ENCODE data around the gene LSAMP.
"Not testable (repeated sequence)": the region's sequence is repeated elsewhere in the genome, so short reads cannot be mapped to it uniquely, and the experiment has no call there.

Gene LSAMP

DNA sequence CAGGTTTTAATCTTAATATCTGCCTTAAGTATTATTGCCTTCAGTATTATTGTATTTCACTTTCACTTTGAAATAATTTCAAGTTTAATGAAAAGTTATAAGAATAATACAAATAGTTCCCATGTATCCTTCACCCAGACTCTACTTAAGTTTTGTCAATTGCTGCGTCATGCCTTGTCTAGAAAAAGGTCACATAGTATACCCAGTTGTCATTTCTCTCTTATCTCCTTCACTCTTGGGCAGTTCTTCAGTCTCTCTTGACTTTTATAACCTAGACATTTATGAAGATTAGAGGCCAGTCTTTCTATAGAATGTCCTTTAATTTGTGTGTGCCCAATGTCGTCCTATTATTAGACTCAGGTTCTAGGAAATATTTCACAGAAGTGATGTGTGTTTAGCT is 367.7 kb downstream of the LSAMP start:
- Histone ChIP-seq H3K4me1 (ENCODE audit: control insufficient read depth, insufficient read depth, low read length) (no peaks in the 10 kb centered on the region), H3K9me3 (ENCODE audit: control insufficient read depth, insufficient read depth, low read length) (no peaks in the 10 kb centered on the region), H3K36me3 (ENCODE audit: control insufficient read depth, insufficient read depth, low read length) (no peaks in the 10 kb centered on the region), H3K4me3 (ENCODE audit: low read depth, low read length) (no peak overlapping the region), H3K27me3 (ENCODE audit: control insufficient read depth, insufficient read depth, low read length) (no peaks in the 10 kb centered on the region), H3K9ac (ENCODE audit: low read depth, low read length) (no peak overlapping the region)

- Histone ChIP-seq H3K4me3 (ENCODE audit: low read depth, low read length) (no peak overlapping the region), H3K27me3 (ENCODE audit: control insufficient read depth, insufficient read depth, low read length) (no peaks in the 10 kb centered on the region), H3K4me1 (ENCODE audit: control insufficient read depth, insufficient read depth, low read length) (no peaks in the 10 kb centered on the region), H3K9ac (ENCODE audit: low read depth, low read length) (no peak overlapping the region), H3K9me3 (ENCODE audit: control insufficient read depth, insufficient read depth, low read length) (no peaks in the 10 kb centered on the region), H3K36me3 (ENCODE audit: control insufficient read depth, insufficient read depth, low read length) (no peaks in the 10 kb centered on the region)
These were observed 368.2 kb downstream of the LSAMP start for GRCh38 chr3:116077059-116077458.

DNA sequence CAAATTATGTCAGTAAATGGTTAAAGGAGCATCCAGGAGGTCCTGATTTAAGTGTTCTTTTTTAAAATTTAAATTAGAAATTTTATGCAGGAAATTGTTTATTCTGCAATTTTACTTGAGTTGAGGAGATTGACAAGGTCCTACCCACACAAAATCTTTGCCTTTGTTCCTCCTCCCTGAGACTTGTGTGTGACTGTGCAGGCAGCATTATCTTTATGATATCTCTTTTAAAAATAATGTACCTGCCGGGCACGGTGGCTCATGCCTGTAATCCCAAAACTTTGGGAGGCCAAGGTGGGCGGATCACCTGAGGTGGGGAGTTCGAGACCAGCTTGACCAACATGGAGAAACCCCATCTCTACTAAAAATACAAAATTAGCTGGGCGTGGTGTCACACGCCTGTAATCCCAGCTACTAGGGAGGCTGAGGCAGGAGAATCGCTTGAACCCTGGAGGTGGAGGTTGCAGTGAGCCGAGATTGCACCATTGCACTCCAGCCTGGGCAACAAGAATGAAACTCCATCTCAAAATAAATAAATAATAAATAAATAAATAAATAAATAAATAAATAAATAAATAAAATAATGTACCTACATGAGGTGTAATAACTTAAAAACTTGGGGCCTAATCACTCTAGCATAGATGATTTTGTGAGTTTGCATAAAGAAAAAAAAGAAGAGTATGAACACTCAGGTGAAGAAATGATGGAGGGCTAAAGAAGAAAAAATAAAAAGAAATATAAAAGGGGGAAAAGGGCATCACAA is 374.6 kb downstream of the LSAMP start:
- not testable (repeated sequence) for H3K4me3 ChIP-seq (ENCODE audit: low read depth, low read length); H3K9ac ChIP-seq (ENCODE audit: low read depth, low read length); H3K27me3 ChIP-seq (ENCODE audit: control insufficient read depth, insufficient read depth, low read length); H3K9me3 ChIP-seq (ENCODE audit: control insufficient read depth, insufficient read depth, low read length); H3K4me1 ChIP-seq (ENCODE audit: control insufficient read depth, insufficient read depth, low read length); H3K36me3 ChIP-seq (ENCODE audit: control insufficient read depth, insufficient read depth, low read length)

GRCh38 chr3:116070061-116070460 is 375.2 kb downstream of the LSAMP start:
- Histone ChIP-seq H3K4me1 (ENCODE audit: control insufficient read depth, insufficient read depth, low read length) (no peaks in the 10 kb centered on the region), H3K27me3 (ENCODE audit: control insufficient read depth, insufficient read depth, low read length) (no peaks in the 10 kb centered on the region), H3K9me3 (ENCODE audit: control insufficient read depth, insufficient read depth, low read length) (no peaks in the 10 kb centered on the region), H3K36me3 (ENCODE audit: control insufficient read depth, insufficient read depth, low read length) (no peaks in the 10 kb centered on the region), H3K4me3 (ENCODE audit: low read depth, low read length) (no peak overlapping the region), H3K9ac (ENCODE audit: low read depth, low read length) (no peak overlapping the region)

DNA sequence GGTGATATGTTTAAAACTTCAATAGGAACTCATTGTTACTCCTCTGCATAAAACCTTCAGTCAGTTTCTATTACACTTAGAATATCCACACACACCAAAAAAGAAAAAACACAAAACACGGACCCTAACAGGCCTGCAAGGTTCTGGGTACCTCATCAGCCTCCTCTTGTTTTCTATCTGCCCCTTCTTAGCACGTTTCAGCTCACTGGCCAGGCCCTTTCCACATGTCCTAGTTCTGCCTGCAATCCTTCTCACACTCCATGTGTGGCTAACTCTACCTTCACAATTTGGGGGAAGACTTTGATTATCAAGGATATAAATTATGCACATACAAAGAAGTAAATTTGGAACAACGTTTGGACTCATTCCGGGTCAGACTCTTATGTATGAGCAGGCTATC is 376.3 kb downstream of the LSAMP start:
- Histone ChIP-seq H3K4me3 (ENCODE audit: low read depth, low read length) (no peak overlapping the region), H3K9ac (ENCODE audit: low read depth, low read length) (no peak overlapping the region), H3K9me3 (ENCODE audit: control insufficient read depth, insufficient read depth, low read length) (no peaks in the 10 kb centered on the region), H3K27me3 (ENCODE audit: control insufficient read depth, insufficient read depth, low read length) (no peaks in the 10 kb centered on the region), H3K36me3 (ENCODE audit: control insufficient read depth, insufficient read depth, low read length) (no peaks in the 10 kb centered on the region), H3K4me1 (ENCODE audit: control insufficient read depth, insufficient read depth, low read length) (no peaks in the 10 kb centered on the region)

GRCh38 chr3:116067326-116067725 is 378.0 kb downstream of the LSAMP start:
- Histone ChIP-seq H3K9ac (ENCODE audit: low read depth, low read length) (no peak overlapping the region), H3K9me3 (ENCODE audit: control insufficient read depth, insufficient read depth, low read length) (no peaks in the 10 kb centered on the region), H3K4me3 (ENCODE audit: low read depth, low read length) (no peak overlapping the region), H3K36me3 (ENCODE audit: control insufficient read depth, insufficient read depth, low read length) (no peaks in the 10 kb centered on the region), H3K4me1 (ENCODE audit: control insufficient read depth, insufficient read depth, low read length) (no peaks in the 10 kb centered on the region), H3K27me3 (ENCODE audit: control insufficient read depth, insufficient read depth, low read length) (no peaks in the 10 kb centered on the region)

DNA sequence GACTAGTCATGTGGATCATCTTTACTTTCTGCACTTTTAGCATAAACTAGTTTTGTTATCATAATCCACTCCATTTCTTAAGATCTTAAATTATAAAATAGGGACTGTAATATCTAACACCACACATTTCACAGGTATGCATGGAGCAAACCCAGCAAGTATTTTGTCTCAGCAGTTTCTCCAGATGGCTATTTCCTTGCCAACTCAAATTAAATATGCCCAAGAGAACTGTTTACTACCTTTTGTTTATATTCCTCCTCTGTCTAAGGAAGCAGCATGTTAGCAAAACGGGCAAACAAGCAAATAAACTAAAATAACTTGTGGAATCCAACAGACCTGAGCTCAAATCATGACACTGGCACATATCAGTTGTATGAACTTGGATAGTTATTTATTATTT is 379.8 kb downstream of the LSAMP start:
- Histone ChIP-seq H3K36me3 (ENCODE audit: control insufficient read depth, insufficient read depth, low read length) (no peaks in the 10 kb centered on the region), H3K4me1 (ENCODE audit: control insufficient read depth, insufficient read depth, low read length) (no peaks in the 10 kb centered on the region)

DNA sequence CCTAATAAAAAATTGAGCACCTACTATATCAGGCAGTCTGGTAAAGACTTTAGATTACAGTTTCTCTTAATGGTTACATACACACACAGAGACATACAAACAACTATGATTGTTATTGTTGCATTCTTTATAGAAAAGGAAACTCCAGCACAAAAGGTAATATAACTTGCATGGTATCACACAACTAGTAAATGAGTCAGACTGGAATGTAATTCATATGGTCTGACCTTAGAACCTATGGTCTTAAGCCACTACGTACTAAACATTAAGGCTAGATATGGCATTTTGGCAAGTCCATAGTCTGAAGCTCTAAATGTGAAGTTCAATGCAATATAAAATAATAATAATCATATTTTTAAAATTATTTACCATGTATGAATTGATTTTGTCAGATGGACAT is 380.6 kb downstream of the LSAMP start:
- Histone ChIP-seq H3K27me3 (ENCODE audit: control insufficient read depth, insufficient read depth, low read length) (no peaks in the 10 kb centered on the region), H3K9ac (ENCODE audit: low read depth, low read length) (no peak overlapping the region), H3K36me3 (ENCODE audit: control insufficient read depth, insufficient read depth, low read length) (no peaks in the 10 kb centered on the region), H3K9me3 (ENCODE audit: control insufficient read depth, insufficient read depth, low read length) (no peaks in the 10 kb centered on the region), H3K4me3 (ENCODE audit: low read depth, low read length) (no peak overlapping the region), H3K4me1 (ENCODE audit: control insufficient read depth, insufficient read depth, low read length) (peaks cover 5% of the 10 kb centered on the region)

More for the DNA sequence above, 379.8 kb downstream of the LSAMP start:
- no peak overlapping the region for H3K9ac ChIP-seq (ENCODE audit: low read depth, low read length)
- H3K4me3 ChIP-seq (ENCODE audit: low read depth, low read length), result no peak overlapping the region
- no peaks in the 10 kb centered on the region for H3K27me3 ChIP-seq (ENCODE audit: control insufficient read depth, insufficient read depth, low read length)
- no peaks in the 10 kb centered on the region for H3K9me3 ChIP-seq (ENCODE audit: control insufficient read depth, insufficient read depth, low read length)

DNA sequence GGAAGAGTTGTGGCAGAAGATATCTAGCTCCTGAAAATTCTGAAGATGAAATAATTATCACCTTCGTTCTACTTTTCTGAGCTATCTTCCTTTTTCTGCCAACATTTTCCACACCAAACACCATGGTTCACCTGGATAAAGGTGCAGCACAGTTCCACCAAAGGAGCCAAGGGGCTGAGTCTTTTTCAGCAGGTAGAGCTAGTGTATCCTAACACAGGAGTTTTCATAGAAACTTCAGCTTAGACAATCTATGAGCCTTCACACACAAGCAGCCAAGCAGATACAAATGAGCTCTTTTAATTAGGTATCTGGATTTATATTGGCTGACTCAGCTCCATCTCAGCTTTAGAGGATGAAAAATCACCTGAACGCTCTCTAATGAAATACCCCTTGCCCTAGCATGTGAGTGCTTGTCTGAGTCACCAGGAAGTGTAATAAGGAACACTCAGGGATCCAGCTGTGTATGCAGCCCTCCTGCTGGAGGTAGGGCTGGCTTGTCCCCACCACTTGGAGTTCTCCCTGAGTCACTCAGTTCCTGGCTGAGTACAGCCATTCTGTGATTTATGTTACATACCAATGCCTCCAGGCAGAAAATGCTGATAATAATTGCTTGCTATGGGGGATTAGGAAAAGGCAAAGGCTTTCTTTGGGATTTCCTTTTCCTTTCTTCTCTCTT is 385.7 kb downstream of the LSAMP start:
- peaks cover 10% of the 10 kb centered on the region for H3K4me1 ChIP-seq (ENCODE audit: control insufficient read depth, insufficient read depth, low read length)
- H3K36me3 ChIP-seq (ENCODE audit: control insufficient read depth, insufficient read depth, low read length), result no peaks in the 10 kb centered on the region
- H3K4me3 ChIP-seq (ENCODE audit: low read depth, low read length), result no peak overlapping the region
- no peaks in the 10 kb centered on the region for H3K27me3 ChIP-seq (ENCODE audit: control insufficient read depth, insufficient read depth, low read length)
- no peak overlapping the region for H3K9ac ChIP-seq (ENCODE audit: low read depth, low read length)
- no peaks in the 10 kb centered on the region for H3K9me3 ChIP-seq (ENCODE audit: control insufficient read depth, insufficient read depth, low read length)

- Histone ChIP-seq H3K4me1 (ENCODE audit: control insufficient read depth, insufficient read depth, low read length) (peaks cover 10% of the 10 kb centered on the region), H3K36me3 (ENCODE audit: control insufficient read depth, insufficient read depth, low read length) (no peaks in the 10 kb centered on the region), H3K9ac (ENCODE audit: low read depth, low read length) (no peak overlapping the region), H3K27me3 (ENCODE audit: control insufficient read depth, insufficient read depth, low read length) (no peaks in the 10 kb centered on the region), H3K4me3 (ENCODE audit: low read depth, low read length) (no peak overlapping the region), H3K9me3 (ENCODE audit: control insufficient read depth, insufficient read depth, low read length) (no peaks in the 10 kb centered on the region)
These were observed 386.4 kb downstream of the LSAMP start for GRCh38 chr3:116058844-116059243.

- no peaks in the 10 kb centered on the region for H3K27me3 ChIP-seq (ENCODE audit: control insufficient read depth, insufficient read depth, low read length)
- no peak overlapping the region for H3K9ac ChIP-seq (ENCODE audit: low read depth, low read length)
- H3K36me3 ChIP-seq (ENCODE audit: control insufficient read depth, insufficient read depth, low read length), result no peaks in the 10 kb centered on the region
- peaks cover 10% of the 10 kb centered on the region for H3K4me1 ChIP-seq (ENCODE audit: control insufficient read depth, insufficient read depth, low read length)
- H3K9me3 ChIP-seq (ENCODE audit: control insufficient read depth, insufficient read depth, low read length), result no peaks in the 10 kb centered on the region
- H3K4me3 ChIP-seq (ENCODE audit: low read depth, low read length), result no peak overlapping the region
These were observed 387.8 kb downstream of the LSAMP start for GRCh38 chr3:116057400-116058006.

GRCh38 chr3:116056280-116056679 is 389.0 kb downstream of the LSAMP start:
- H3K27me3 ChIP-seq (ENCODE audit: control insufficient read depth, insufficient read depth, low read length), result no peaks in the 10 kb centered on the region
- H3K36me3 ChIP-seq (ENCODE audit: control insufficient read depth, insufficient read depth, low read length), result no peaks in the 10 kb centered on the region
- H3K4me1 ChIP-seq (ENCODE audit: control insufficient read depth, insufficient read depth, low read length), result peaks cover 12% of the 10 kb centered on the region
- no peak overlapping the region for H3K9ac ChIP-seq (ENCODE audit: low read depth, low read length)
- H3K4me3 ChIP-seq (ENCODE audit: low read depth, low read length), result no peak overlapping the region
- H3K9me3 ChIP-seq (ENCODE audit: control insufficient read depth, insufficient read depth, low read length), result no peaks in the 10 kb centered on the region
